ENCODE measurements around the gene SCT. TPM values are rescaled to one million over a fixed set of nuclear protein-coding genes. Genes with fewer than 3 reads are reported as not detected.

SCT gene
- total RNA-seq, 1 experiment from 2014 or later = not detected

DNA sequence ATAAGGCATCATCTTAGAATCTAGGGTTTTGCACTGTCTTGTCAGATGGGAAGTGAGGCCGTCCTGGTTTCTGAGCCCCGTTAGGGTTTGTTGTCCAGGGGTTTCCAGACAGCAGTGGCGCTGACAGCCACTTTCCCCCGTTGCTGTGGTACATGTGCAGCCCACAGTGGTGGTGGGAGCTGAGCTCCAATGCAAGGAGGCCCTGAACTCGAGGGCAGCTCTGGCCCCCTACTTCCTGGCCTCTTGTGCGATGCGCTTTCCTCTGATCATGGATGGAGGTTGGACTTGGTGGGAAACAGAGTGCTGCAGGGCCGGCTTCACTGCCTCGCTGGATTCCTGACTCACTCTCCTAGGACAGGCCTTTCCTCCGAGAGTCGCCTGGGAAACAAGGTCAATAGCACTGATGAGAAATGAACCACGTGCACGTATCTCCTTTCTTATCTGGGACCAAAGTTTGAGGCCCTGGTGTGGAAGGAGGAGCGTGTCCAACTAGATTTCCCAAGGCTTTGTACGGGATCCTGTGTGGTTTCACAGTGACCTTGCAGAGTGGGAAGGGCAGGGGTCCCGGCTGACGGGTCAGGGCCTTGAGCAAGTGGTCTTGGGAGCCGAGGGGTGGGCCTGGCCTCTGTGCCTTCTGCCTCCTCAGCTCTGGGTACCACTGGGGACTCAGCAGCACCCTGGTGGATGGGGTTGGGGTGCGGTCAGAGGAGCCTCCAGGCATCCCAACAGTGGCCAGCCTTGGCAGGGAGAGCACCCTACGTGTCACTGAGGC, 47.0 kb downstream of the SCT start:
- no peak overlapping the region for H3K27ac ChIP-seq (ENCODE audit: low read depth, low read length, poor library complexity, severe bottlenecking)
- POLR2A ChIA-PET (ENCODE audit: low non-redundant PET) = no interaction called here
- H3K36me3 ChIP-seq (ENCODE audit: insufficient read depth, low read length, poor library complexity, severe bottlenecking) = peaks cover 11% of the 10 kb centered on the region
- no peak for DNase-seq (ENCODE audit: low spot score)
- TF ChIP-seq, protein P1, sequence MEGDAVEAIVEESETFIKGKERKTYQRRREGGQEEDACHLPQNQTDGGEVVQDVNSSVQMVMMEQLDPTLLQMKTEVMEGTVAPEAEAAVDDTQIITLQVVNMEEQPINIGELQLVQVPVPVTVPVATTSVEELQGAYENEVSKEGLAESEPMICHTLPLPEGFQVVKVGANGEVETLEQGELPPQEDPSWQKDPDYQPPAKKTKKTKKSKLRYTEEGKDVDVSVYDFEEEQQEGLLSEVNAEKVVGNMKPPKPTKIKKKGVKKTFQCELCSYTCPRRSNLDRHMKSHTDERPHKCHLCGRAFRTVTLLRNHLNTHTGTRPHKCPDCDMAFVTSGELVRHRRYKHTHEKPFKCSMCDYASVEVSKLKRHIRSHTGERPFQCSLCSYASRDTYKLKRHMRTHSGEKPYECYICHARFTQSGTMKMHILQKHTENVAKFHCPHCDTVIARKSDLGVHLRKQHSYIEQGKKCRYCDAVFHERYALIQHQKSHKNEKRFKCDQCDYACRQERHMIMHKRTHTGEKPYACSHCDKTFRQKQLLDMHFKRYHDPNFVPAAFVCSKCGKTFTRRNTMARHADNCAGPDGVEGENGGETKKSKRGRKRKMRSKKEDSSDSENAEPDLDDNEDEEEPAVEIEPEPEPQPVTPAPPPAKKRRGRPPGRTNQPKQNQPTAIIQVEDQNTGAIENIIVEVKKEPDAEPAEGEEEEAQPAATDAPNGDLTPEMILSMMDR (conservative IDR thresholded peaks at IDR 0.05; ENCODE audit: low read depth, low read length) = no peak
- no peak for TF ChIP-seq EZH2 (IDR thresholded peaks at IDR 0.05; ENCODE audit: borderline replicate concordance, low read depth, low read length, poor library complexity, severe bottlenecking)
- H3K9me3 ChIP-seq (ENCODE audit: low read depth, low read length, poor library complexity, severe bottlenecking) = no peaks in the 10 kb centered on the region
- H3K4me1 ChIP-seq (ENCODE audit: insufficient read depth, low read length, poor library complexity, severe bottlenecking) = peaks cover 17% of the 10 kb centered on the region
- CTCF ChIA-PET = no interaction called here
- intact Hi-C loops (cut with micrococcal nuclease; ENCODE audit: unreplicated experiment) = no loop called here
- BruUV-seq (replicated peaks) = no TSS peak
- no peaks in the 10 kb centered on the region for H3K27me3 ChIP-seq (replicated peaks; ENCODE audit: insufficient read depth, low read depth, low read length, poor library complexity)
- H3K4me3 ChIP-seq (ENCODE audit: low read depth, low read length, poor library complexity, severe bottlenecking) = no peak overlapping the region

DNA sequence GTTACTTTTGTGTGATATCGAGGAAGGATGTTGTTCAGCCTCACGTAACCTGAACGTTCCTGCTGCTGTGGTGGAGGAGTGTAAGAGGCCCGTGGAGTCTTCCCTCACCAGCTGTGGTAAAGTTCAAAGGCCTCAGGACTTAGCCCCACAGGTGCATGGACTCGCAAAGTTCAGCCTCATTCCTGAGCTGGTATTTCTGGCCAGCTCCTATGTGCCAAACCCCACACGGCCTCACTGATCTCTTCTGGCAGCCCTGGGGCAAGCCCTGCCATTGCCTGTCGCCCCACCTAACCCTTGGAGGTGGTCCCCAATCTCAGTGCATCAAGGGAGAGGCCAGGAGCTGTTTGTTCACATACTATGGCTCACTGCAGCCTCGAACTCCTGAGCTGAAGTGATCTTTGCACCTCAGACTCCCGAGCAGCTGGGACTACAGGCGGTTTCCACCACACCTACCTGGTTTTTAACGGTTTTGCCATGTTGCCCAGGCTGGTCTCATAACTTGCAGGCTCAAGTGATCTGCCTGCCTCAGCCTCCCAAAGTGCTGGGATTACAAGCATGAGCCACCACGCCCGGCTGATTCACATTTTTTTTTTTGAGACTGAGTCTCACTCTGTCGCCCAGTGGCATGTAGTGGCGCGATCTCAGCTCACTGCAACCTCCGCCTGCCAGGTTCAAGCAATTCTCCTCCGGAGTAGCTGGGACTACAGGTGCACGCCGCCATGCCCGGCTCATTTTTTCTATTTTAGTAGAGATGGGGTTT, 48.5 kb downstream of the SCT start:
- intact Hi-C loops (cut with micrococcal nuclease; ENCODE audit: unreplicated experiment) = no loop called here
- H3K9me3 ChIP-seq (ENCODE audit: low read depth, low read length, poor library complexity, severe bottlenecking) = no peaks in the 10 kb centered on the region
- DNase-seq (ENCODE audit: low spot score) = no peak
- H3K36me3 ChIP-seq (ENCODE audit: insufficient read depth, low read length, poor library complexity, severe bottlenecking) = peaks cover 4% of the 10 kb centered on the region
- peaks cover 20% of the 10 kb centered on the region for H3K4me1 ChIP-seq (ENCODE audit: insufficient read depth, low read length, poor library complexity, severe bottlenecking)
- TF ChIP-seq, protein P1 (conservative IDR thresholded peaks at IDR 0.05; ENCODE audit: low read depth, low read length) = no peak
- TF ChIP-seq EZH2 (IDR thresholded peaks at IDR 0.05; ENCODE audit: borderline replicate concordance, low read depth, low read length, poor library complexity, severe bottlenecking) = no peak
- H3K27me3 ChIP-seq (replicated peaks; ENCODE audit: insufficient read depth, low read depth, low read length, poor library complexity) = no peaks in the 10 kb centered on the region
- CTCF ChIA-PET = no interaction called here
- H3K4me3 ChIP-seq (ENCODE audit: low read depth, low read length, poor library complexity, severe bottlenecking) = peak overlapping the region; percentile 99
- peak overlapping the region; percentile 74 for H3K27ac ChIP-seq (ENCODE audit: low read depth, low read length, poor library complexity, severe bottlenecking)
- no TSS peak for BruUV-seq (replicated peaks)
- POLR2A ChIA-PET (ENCODE audit: low non-redundant PET) = no interaction called here

DNA sequence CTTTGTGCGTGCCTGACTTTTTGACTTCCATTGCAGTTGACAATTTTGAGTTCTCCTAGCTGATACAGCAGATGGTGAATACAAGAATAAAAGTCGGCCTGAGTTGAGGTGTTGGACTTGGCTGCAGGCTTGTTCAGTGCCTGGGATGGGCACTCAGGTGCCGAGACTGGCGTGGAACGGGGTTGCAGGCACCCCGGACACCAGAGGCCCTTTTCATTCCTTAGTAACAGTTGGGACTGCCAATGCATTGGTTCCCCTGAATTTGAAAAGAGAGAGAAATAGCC, 49.4 kb downstream of the SCT start:
- Histone ChIP-seq H3K36me3 (ENCODE audit: insufficient read depth, low read length, poor library complexity, severe bottlenecking) (no peaks in the 10 kb centered on the region), H3K4me3 (ENCODE audit: low read depth, low read length, poor library complexity, severe bottlenecking) (peak overlapping the region; percentile 99), H3K27ac (ENCODE audit: low read depth, low read length, poor library complexity, severe bottlenecking) (peak overlapping the region; percentile 74), H3K9me3 (ENCODE audit: low read depth, low read length, poor library complexity, severe bottlenecking) (no peaks in the 10 kb centered on the region), H3K4me1 (ENCODE audit: insufficient read depth, low read length, poor library complexity, severe bottlenecking) (peaks cover 20% of the 10 kb centered on the region), H3K27me3 (replicated peaks; ENCODE audit: insufficient read depth, low read depth, low read length, poor library complexity) (no peaks in the 10 kb centered on the region)
- no peak for DNase-seq (ENCODE audit: low spot score)
- POLR2A ChIA-PET (ENCODE audit: low non-redundant PET) = no interaction called here
- intact Hi-C loops (cut with micrococcal nuclease; ENCODE audit: unreplicated experiment) = no loop called here
- no TSS peak for BruUV-seq (replicated peaks)
- CTCF ChIA-PET = no interaction called here
- TF ChIP-seq, protein P1 (conservative IDR thresholded peaks at IDR 0.05; ENCODE audit: low read depth, low read length) = no peak
- TF ChIP-seq EZH2 (IDR thresholded peaks at IDR 0.05; ENCODE audit: borderline replicate concordance, low read depth, low read length, poor library complexity, severe bottlenecking) = no peak
